MM.1S (cell line): ENCODE measurements around the gene ARMC9.

ENCODE experiments used
- DNase-seq: peaks from one replicate; pipeline ENCODE4 v3.0.0-alpha.2; 2015
- H2AFZ ChIP-seq: fragments of 300-600 bp; sonication (generic); 2 replicates; pipeline ENCODE4 v1.6.0; 2016; ENCODE audit warnings: antibody characterized with exemption, low read length
- H3F3A ChIP-seq: fragments of 300-600 bp; sonication (generic); 2 replicates; pipeline ENCODE4 v1.6.1; 2016; ENCODE audit warnings: mild to moderate bottlenecking, antibody characterized with exemption, low read length, moderate library complexity, mixed read lengths; ENCODE audit not compliant: insufficient read depth
- H3K27ac ChIP-seq: fragments of 300-600 bp; sonication (generic); 2 replicates; pipeline ENCODE4 v1.5.1; 2016; ENCODE audit warnings: mild to moderate bottlenecking, low read length
- H3K27me3 ChIP-seq: fragments of 300-600 bp; sonication (generic); replicated peaks from 2 replicates; pipeline ENCODE4 v1.6.0; 2016; ENCODE audit warnings: low read length; ENCODE audit not compliant: insufficient read depth
- H3K36me3 ChIP-seq: fragments of 300-600 bp; sonication (generic); replicated peaks from 2 replicates; pipeline ENCODE4 v1.6.1; 2016; ENCODE audit warnings: mild to moderate bottlenecking, low read length, mixed read lengths; ENCODE audit not compliant: insufficient read depth
- H3K4me1 ChIP-seq: fragments of 300-600 bp; sonication (generic); 2 replicates; pipeline ENCODE4 v1.6.1; 2016; ENCODE audit warnings: low read length, mixed read lengths
- H3K4me2 ChIP-seq: fragments of 300-600 bp; sonication (generic); 2 replicates; pipeline ENCODE4 v1.6.0; 2016; ENCODE audit warnings: low read depth, low read length
- H3K4me3 ChIP-seq: fragments of 300-600 bp; sonication (generic); 2 replicates; pipeline ENCODE4 v1.5.1; 2016; ENCODE audit warnings: low read length, mixed read lengths
- H3K79me2 ChIP-seq: fragments of 300-600 bp; sonication (generic); 2 replicates; pipeline ENCODE4 v1.6.1; 2016; ENCODE audit warnings: mixed run types, low read length, mixed read lengths
- H3K9ac ChIP-seq: fragments of 300-600 bp; sonication (generic); 2 replicates; pipeline ENCODE4 v1.6.1; 2016; ENCODE audit warnings: low read length, mixed read lengths
- H3K9me2 ChIP-seq: fragments of 300-600 bp; sonication (generic); replicated peaks from 2 replicates; pipeline ENCODE4 v1.6.1; 2016; ENCODE audit warnings: mild to moderate bottlenecking, low read length, mixed read lengths; ENCODE audit not compliant: insufficient read depth
- H3K9me3 ChIP-seq: fragments of 300-600 bp; sonication (generic); replicated peaks from 2 replicates; pipeline ENCODE4 v1.6.1; 2016; ENCODE audit warnings: mild to moderate bottlenecking, low read length, mixed read lengths; ENCODE audit not compliant: insufficient read depth
- H4K20me1 ChIP-seq: fragments of 300-600 bp; sonication (generic); 2 replicates; pipeline ENCODE4 v1.6.1; 2016; ENCODE audit warnings: mild to moderate bottlenecking, low read length, moderate library complexity, mixed read lengths; ENCODE audit not compliant: insufficient read depth
- CTCF ChIP-seq: fragments of 300-600 bp; sonication (generic); IDR thresholded peaks from 2 replicates; pipeline ENCODE4 v1.5.1; 2016; ENCODE audit warnings: antibody characterized with exemption, low read length, mixed read lengths
- EZH2 ChIP-seq: fragments of 300-600 bp; sonication (generic); optimal IDR thresholded peaks from 2 replicates; pipeline ENCODE3; 2017; ENCODE audit warnings: low read depth, mild to moderate bottlenecking, antibody characterized with exemption, low read length, mixed read lengths
- EZH2phosphoT487 ChIP-seq: fragments of 300-600 bp; sonication (generic); IDR thresholded peaks from 2 replicates; pipeline ENCODE4 v1.6.1; 2018; ENCODE audit warnings: antibody characterized with exemption, low read length

Gene ARMC9

GRCh38 chr2:231391981-231392380 lies 193.6 kb downstream of the ARMC9 start:
- H3K4me1 ChIP-seq = no peaks in the 10 kb centered on the region
- no peak overlapping the region for H3K9ac ChIP-seq

GRCh38 chr2:231392431-231393148 lies 194.2 kb downstream of the ARMC9 start:
- H3K9ac ChIP-seq = no peak overlapping the region

More at GRCh38 chr2:231391981-231392380, 193.6 kb downstream of the ARMC9 start:
- H3K9me3 ChIP-seq = no peaks in the 10 kb centered on the region
- H3K4me3 ChIP-seq = no peak overlapping the region
- H3K27me3 ChIP-seq = peaks cover 7% of the 10 kb centered on the region; the same call in 1 of the 2 replicates
- no peaks in the 10 kb centered on the region for H3K79me2 ChIP-seq
- no peak overlapping the region for H2AFZ ChIP-seq
- no peaks in the 10 kb centered on the region for H4K20me1 ChIP-seq
- DNase-seq = no peak
- H3K27ac ChIP-seq = no peak overlapping the region
- TF ChIP-seq EZH2phosphoT487 = no peak
- TF ChIP-seq CTCF = no peak
- no peak for TF ChIP-seq EZH2
- H3F3A ChIP-seq = no peaks in the 10 kb centered on the region
- no peaks in the 10 kb centered on the region for H3K36me3 ChIP-seq
- no peaks in the 10 kb centered on the region for H3K9me2 ChIP-seq
- H3K4me2 ChIP-seq = no peak overlapping the region

GRCh38 chr2:231393149-231394131 lies 195.0 kb downstream of the ARMC9 start:
- Histone ChIP-seq H2AFZ (no peak overlapping the region), H3K79me2 (no peaks in the 10 kb centered on the region), H3K4me2 (no peak overlapping the region), H4K20me1 (no peaks in the 10 kb centered on the region), H3K9ac (no peak overlapping the region), H3K36me3 (no peaks in the 10 kb centered on the region), H3K9me3 (no peaks in the 10 kb centered on the region), H3K4me1 (no peaks in the 10 kb centered on the region), H3K27ac (no peak overlapping the region), H3K4me3 (no peak overlapping the region), H3F3A (no peaks in the 10 kb centered on the region), H3K27me3 (peaks cover 7% of the 10 kb centered on the region; the same call in 1 of the 2 replicates), H3K9me2 (no peaks in the 10 kb centered on the region)
- TF ChIP-seq CTCF = no peak
- TF ChIP-seq EZH2 = no peak
- TF ChIP-seq EZH2phosphoT487 = no peak
- no peak for DNase-seq

More at GRCh38 chr2:231392431-231393148, 194.2 kb downstream of the ARMC9 start:
- no peaks in the 10 kb centered on the region for H3K9me2 ChIP-seq
- no peaks in the 10 kb centered on the region for H3K36me3 ChIP-seq
- TF ChIP-seq EZH2 (no peak), EZH2phosphoT487 (no peak), CTCF (no peak)
- H3K9me3 ChIP-seq = no peaks in the 10 kb centered on the region
- DNase-seq = no peak
- no peak overlapping the region for H2AFZ ChIP-seq
- peaks cover 7% of the 10 kb centered on the region; the same call in 1 of the 2 replicates for H3K27me3 ChIP-seq
- H3K4me2 ChIP-seq = no peak overlapping the region
- H3K27ac ChIP-seq = no peak overlapping the region
- no peaks in the 10 kb centered on the region for H3F3A ChIP-seq
- H4K20me1 ChIP-seq = no peaks in the 10 kb centered on the region
- no peaks in the 10 kb centered on the region for H3K4me1 ChIP-seq
- no peaks in the 10 kb centered on the region for H3K79me2 ChIP-seq
- H3K4me3 ChIP-seq = no peak overlapping the region
